H9 (cell line): Measurements from ENCODE around the gene SYCE3. TPM values are rescaled to one million over a fixed set of nuclear protein-coding genes. Genes with fewer than 3 reads are reported as not detected.

Source experiments
- DNase-seq: peaks from one replicate; pipeline ENCODE4 v3.0.0-alpha.2; 2017
- H2AFZ ChIP-seq: one replicate; pipeline ENCODE4 v1.6.1; 2013; ENCODE audit warnings: mild to moderate bottlenecking, low read length, control low read depth, moderate library complexity
- H2AK5ac ChIP-seq: 2 replicates; pipeline ENCODE4 v1.6.1; 2013; ENCODE audit warnings: low read length, control low read depth, mixed read lengths; ENCODE audit not compliant: insufficient read length
- H2BK120ac ChIP-seq: one replicate; pipeline ENCODE4 v1.6.1; 2013; ENCODE audit warnings: low read depth, mild to moderate bottlenecking, low read length, control low read depth, inconsistent platforms; ENCODE audit not compliant: poor library complexity, severe bottlenecking
- H2BK12ac ChIP-seq: 2 replicates; pipeline ENCODE4 v1.6.1; 2013; ENCODE audit warnings: low read length, control low read depth, mixed read lengths, low read depth; ENCODE audit not compliant: insufficient read length
- H2BK15ac ChIP-seq: 2 replicates; pipeline ENCODE4 v1.6.1; 2013; ENCODE audit warnings: low read depth, low read length, control low read depth
- H2BK20ac ChIP-seq: one replicate; pipeline ENCODE4 v1.6.1; 2013; ENCODE audit warnings: low read depth, mild to moderate bottlenecking, low read length, control low read depth, inconsistent platforms; ENCODE audit not compliant: poor library complexity, severe bottlenecking
- H2BK5ac ChIP-seq: 2 replicates; pipeline ENCODE4 v1.6.1; 2013; ENCODE audit warnings: low read length, control low read depth, mixed read lengths; ENCODE audit not compliant: insufficient read length
- H3K14ac ChIP-seq: 2 replicates; pipeline ENCODE4 v1.6.1; 2013; ENCODE audit warnings: low read length, control low read depth; ENCODE audit not compliant: insufficient read depth
- H3K18ac ChIP-seq: 2 replicates; pipeline ENCODE4 v1.6.1; 2013; ENCODE audit warnings: low read depth, mild to moderate bottlenecking, mixed read lengths, low read length, control low read depth; ENCODE audit not compliant: insufficient read length
- H3K23ac ChIP-seq: 2 replicates; pipeline ENCODE4 v1.6.1; 2013; ENCODE audit warnings: low read length, control low read depth, mixed read lengths, low read depth; ENCODE audit not compliant: insufficient read length
- H3K23me2 ChIP-seq: 2 replicates; pipeline ENCODE4 v1.6.1; 2013; ENCODE audit warnings: low read depth, mild to moderate bottlenecking, mixed read lengths, low read length, control low read depth; ENCODE audit not compliant: insufficient read length, poor library complexity, severe bottlenecking
- H3K27ac ChIP-seq: 2 replicates; pipeline ENCODE4 v1.5.1; 2013; ENCODE audit warnings: low read length, control low read depth, mixed read lengths, low read depth; ENCODE audit not compliant: insufficient read length
- H3K27me3 ChIP-seq: 2 replicates; pipeline ENCODE4 v1.6.1; 2013; ENCODE audit warnings: low read length, control low read depth, inconsistent platforms; ENCODE audit not compliant: insufficient read depth
- H3K4ac ChIP-seq: 2 replicates; pipeline ENCODE4 v1.6.1; 2013; ENCODE audit warnings: low read depth, mild to moderate bottlenecking, control low read depth, inconsistent platforms, low read length, moderate library complexity
- H3K4me1 ChIP-seq: 2 replicates; pipeline ENCODE4 v1.6.1; 2013; ENCODE audit warnings: low read length, control low read depth, inconsistent platforms; ENCODE audit not compliant: insufficient read depth
- H3K4me2 ChIP-seq: 2 replicates; pipeline ENCODE4 v1.6.1; 2013; ENCODE audit warnings: low read length, control low read depth, mixed read lengths; ENCODE audit not compliant: insufficient read length, insufficient read depth
- H3K56ac ChIP-seq: 2 replicates; pipeline ENCODE4 v1.6.1; 2013; ENCODE audit warnings: low read depth, mild to moderate bottlenecking, mixed read lengths, low read length, control low read depth; ENCODE audit not compliant: insufficient read length
- H3K79me1 ChIP-seq: 2 replicates; pipeline ENCODE4 v1.6.1; 2013; ENCODE audit warnings: low read depth, mild to moderate bottlenecking, moderate library complexity, low read length, control low read depth, inconsistent platforms; ENCODE audit not compliant: insufficient read depth, poor library complexity, severe bottlenecking
- H3K79me2 ChIP-seq: 2 replicates; pipeline ENCODE4 v1.6.1; 2013; ENCODE audit warnings: low read length, control low read depth, inconsistent platforms; ENCODE audit not compliant: insufficient read depth
- H3K9ac ChIP-seq: 2 replicates; pipeline ENCODE4 v1.6.1; 2013; ENCODE audit warnings: low read length, control low read depth, mixed read lengths; ENCODE audit not compliant: insufficient read length; ENCODE audit errors: extremely low read depth
- H3K9me3 ChIP-seq: one replicate; pipeline ENCODE4 v1.6.1; 2013; ENCODE audit warnings: low read depth, low read length, inconsistent platforms; ENCODE audit not compliant: control insufficient read depth
- H3T11ph ChIP-seq: one replicate; pipeline ENCODE4 v1.6.1; 2013; ENCODE audit warnings: mild to moderate bottlenecking, low read length, control low read depth, inconsistent platforms
- H4K20me1 ChIP-seq: one replicate; pipeline ENCODE4 v1.6.1; 2013; ENCODE audit not compliant: control insufficient read depth, insufficient read length, insufficient read depth
- H4K5ac ChIP-seq: 2 replicates; pipeline ENCODE4 v1.6.1; 2013; ENCODE audit warnings: low read depth, mild to moderate bottlenecking, mixed read lengths, low read length, control low read depth; ENCODE audit not compliant: insufficient read length
- H4K8ac ChIP-seq: replicated peaks from 2 replicates; pipeline ENCODE4 v1.6.1; 2013; ENCODE audit warnings: low read length, control low read depth, mixed read lengths, low read depth; ENCODE audit not compliant: insufficient read length
- H4K91ac ChIP-seq: 2 replicates; pipeline ENCODE4 v1.6.1; 2013; ENCODE audit warnings: low read depth, mild to moderate bottlenecking, moderate library complexity, mixed read lengths, low read length, control low read depth; ENCODE audit not compliant: insufficient read length
- H3K27ac Mint-ChIP-seq, 3 experiments: 2 replicates in 2 of 3; 3 replicates in 1 of 3; pipeline ENCODE4 v1.8.0; 2020 to 2021; ENCODE audit warnings: mixed read lengths in 3 of 3, mild to moderate bottlenecking in 1 of 3, moderate library complexity in 1 of 3
- H3K27me3 Mint-ChIP-seq: 2 replicates; pipeline ENCODE4 v1.8.0; 2021; ENCODE audit warnings: low read depth, mild to moderate bottlenecking, moderate library complexity, mixed read lengths
- H3K36me3 Mint-ChIP-seq, 3 experiments: 2 replicates in 2 of 3; 3 replicates in 1 of 3; pipeline ENCODE4 v1.8.0; 2020 to 2021; ENCODE audit warnings: low read depth in 3 of 3, mixed read lengths in 3 of 3; ENCODE audit not compliant: insufficient read depth in 1 of 3
- H3K4me1 Mint-ChIP-seq, 2 experiments: 2 replicates each; pipeline ENCODE4 v1.8.0; 2020; ENCODE audit warnings: mixed read lengths in 2 of 2
- H3K4me3 Mint-ChIP-seq, 2 experiments: 2 replicates in 1 of 2; 3 replicates in 1 of 2; pipeline ENCODE4 v1.8.0; 2020 to 2021; ENCODE audit warnings: mild to moderate bottlenecking in 2 of 2, mixed read lengths in 2 of 2, moderate library complexity in 1 of 2
- H3K9me3 Mint-ChIP-seq, 2 experiments: 2 replicates in 1 of 2; 3 replicates in 1 of 2; pipeline ENCODE4 v1.8.0; 2020; ENCODE audit warnings: mild to moderate bottlenecking in 2 of 2, mixed read lengths in 2 of 2, moderate library complexity in 1 of 2
- WGBS: extraction: QIAGEN DNeasy Blood & Tissue Kit; methylation state at CpG from one replicate; pipeline ENCODE4 v1.1.7; 2013; ENCODE audit warnings: missing lambda C conversion rate, low lambda C conversion rate, mixed read lengths; ENCODE audit not compliant: insufficient read length; ENCODE audit errors: extremely low coverage; 5-methylcytosine and 5-hydroxymethylcytosine counted together
- total RNA-seq: library from RNA; stranded (reverse); gene quantifications from 2 replicates; pipeline ENCODE4 v1.2.1, GENCODE V29; 2021
- TF ChIP-seq, protein P1 (sequence below): fragments of 200-600 bp; sonication (generic); conservative IDR thresholded peaks from 3 replicates; pipeline ENCODE4 v1.8.0; 2021; ENCODE audit warnings: antibody characterized with exemption, mild to moderate bottlenecking

Gene SYCE3
- total RNA-seq, 1 experiment from 2014 or later = 0.85 TPM

DNA sequence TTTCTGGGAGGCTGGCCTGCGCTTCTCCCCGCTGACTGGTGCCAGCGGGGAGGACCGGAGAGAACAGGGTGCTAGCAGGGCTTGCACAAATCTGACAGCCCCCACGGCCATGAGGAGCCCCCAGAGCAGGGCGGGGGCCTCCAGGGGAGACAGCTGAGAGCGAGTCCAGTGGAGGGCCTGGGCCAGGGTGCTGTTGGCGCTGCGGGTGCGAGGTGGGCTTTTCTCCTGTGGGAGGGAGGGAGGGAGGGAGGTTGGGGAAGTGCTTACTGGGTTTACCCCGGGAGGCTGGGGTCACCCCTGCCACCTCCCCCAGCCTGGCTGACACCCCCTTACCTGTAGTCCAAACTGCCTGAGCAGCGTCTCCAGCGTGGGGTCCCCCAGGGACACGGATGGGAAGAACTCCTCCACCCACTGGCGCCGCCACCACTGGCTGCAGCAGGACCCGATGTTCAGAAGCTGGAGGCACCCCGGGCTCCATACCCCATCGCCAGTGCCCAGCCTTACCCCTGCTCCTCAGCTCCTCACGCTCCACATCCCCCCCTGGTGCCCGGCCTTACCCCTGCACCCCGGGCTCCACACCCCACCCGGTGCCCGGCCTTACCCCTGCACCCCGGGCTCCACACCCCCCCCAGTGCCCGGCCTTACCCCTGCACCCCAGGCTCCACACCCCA is 59.1 kb downstream of the SYCE3 start:
- Histone ChIP-seq H3T11ph (no peak overlapping the region), H3K27me3 (no peaks in the 10 kb centered on the region), H2BK20ac (no peak overlapping the region), H3K23me2 (peaks cover 10% of the 10 kb centered on the region), H2BK12ac (no peak overlapping the region), H3K14ac (no peak overlapping the region), H3K4ac (no peak overlapping the region), H3K9me3 (no peaks in the 10 kb centered on the region), H3K79me1 (peaks cover under 1% of the 10 kb centered on the region), H4K20me1 (no peaks in the 10 kb centered on the region), H3K4me1 (no peaks in the 10 kb centered on the region), H3K18ac (no peak overlapping the region), H3K9ac (no peak overlapping the region), H4K5ac (no peak overlapping the region), H3K56ac (no peak overlapping the region), H3K4me2 (no peak overlapping the region), H2BK120ac (no peak overlapping the region), H3K23ac (no peak overlapping the region), H3K27ac (no peak overlapping the region), H4K8ac (no peak overlapping the region), H2AFZ (no peak overlapping the region), H2BK15ac (no peak overlapping the region), H2BK5ac (no peak overlapping the region), H4K91ac (no peak overlapping the region), H2AK5ac (no peak overlapping the region), H3K79me2 (peaks cover under 1% of the 10 kb centered on the region; the same call in 1 of the 2 replicates)
- Mint-ChIP-seq H3K4me1 (peaks cover 2 to 5% of the 10 kb centered on the region in 2 experiments), H3K36me3 (peaks cover 0 to 3% (median 0%) of the 10 kb centered on the region in 3 experiments; a peak in 2 of 7 replicates), H3K27me3 (no peaks in the 10 kb centered on the region), H3K9me3 (no peaks in the 10 kb centered on the region), H3K27ac (no peak overlapping the region), H3K4me3 (no peak overlapping the region)
- TF ChIP-seq, protein P1, sequence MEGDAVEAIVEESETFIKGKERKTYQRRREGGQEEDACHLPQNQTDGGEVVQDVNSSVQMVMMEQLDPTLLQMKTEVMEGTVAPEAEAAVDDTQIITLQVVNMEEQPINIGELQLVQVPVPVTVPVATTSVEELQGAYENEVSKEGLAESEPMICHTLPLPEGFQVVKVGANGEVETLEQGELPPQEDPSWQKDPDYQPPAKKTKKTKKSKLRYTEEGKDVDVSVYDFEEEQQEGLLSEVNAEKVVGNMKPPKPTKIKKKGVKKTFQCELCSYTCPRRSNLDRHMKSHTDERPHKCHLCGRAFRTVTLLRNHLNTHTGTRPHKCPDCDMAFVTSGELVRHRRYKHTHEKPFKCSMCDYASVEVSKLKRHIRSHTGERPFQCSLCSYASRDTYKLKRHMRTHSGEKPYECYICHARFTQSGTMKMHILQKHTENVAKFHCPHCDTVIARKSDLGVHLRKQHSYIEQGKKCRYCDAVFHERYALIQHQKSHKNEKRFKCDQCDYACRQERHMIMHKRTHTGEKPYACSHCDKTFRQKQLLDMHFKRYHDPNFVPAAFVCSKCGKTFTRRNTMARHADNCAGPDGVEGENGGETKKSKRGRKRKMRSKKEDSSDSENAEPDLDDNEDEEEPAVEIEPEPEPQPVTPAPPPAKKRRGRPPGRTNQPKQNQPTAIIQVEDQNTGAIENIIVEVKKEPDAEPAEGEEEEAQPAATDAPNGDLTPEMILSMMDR = 0 out of 3 replicates have a peak, but pooled peaks have one; percentile 18
- no CpG with 5 or more reads among the region's 26 CpGs for WGBS
- DNase-seq = peak; percentile 34
